GM23338 (cell line): ENCODE data around the gene SCFD2.

Experiments used
- CREB1 ChIP-seq: fragments of 250-450 bp; sonication (Bioruptor Pico); IDR thresholded peaks from 2 replicates; pipeline ENCODE4 v1.5.0; 2020; ENCODE audit warnings: low read depth, mild to moderate bottlenecking, moderate library complexity
- NANOG ChIP-seq: IDR thresholded peaks from 2 replicates; pipeline ENCODE4 v1.6.1; 2016; ENCODE audit warnings: antibody characterized with exemption, borderline replicate concordance
- POLR2AphosphoS5 ChIP-seq: IDR thresholded peaks from 2 replicates; pipeline ENCODE4 v1.6.1; 2016; ENCODE audit warnings: antibody characterized with exemption, low read depth
- TF ChIP-seq, protein P1 (sequence below), 2 experiments: fragments of 200-600 bp in 1 of 2; sonication (generic) in 1 of 2; conservative IDR thresholded peaks; 2 replicates each; pipeline versions ENCODE4 v1.5.1 to v1.6.1; 2016 to 2017; ENCODE audit warnings: antibody characterized with exemption in 2 of 2, low read depth in 2 of 2, mild to moderate bottlenecking in 2 of 2, moderate library complexity in 1 of 2
- TF ChIP-seq, protein P2 (sequence below): IDR thresholded peaks from one replicate; pipeline ENCODE4 v1.6.1; 2018; ENCODE audit warnings: antibody characterized with exemption; ENCODE audit not compliant: unreplicated experiment

DNA sequence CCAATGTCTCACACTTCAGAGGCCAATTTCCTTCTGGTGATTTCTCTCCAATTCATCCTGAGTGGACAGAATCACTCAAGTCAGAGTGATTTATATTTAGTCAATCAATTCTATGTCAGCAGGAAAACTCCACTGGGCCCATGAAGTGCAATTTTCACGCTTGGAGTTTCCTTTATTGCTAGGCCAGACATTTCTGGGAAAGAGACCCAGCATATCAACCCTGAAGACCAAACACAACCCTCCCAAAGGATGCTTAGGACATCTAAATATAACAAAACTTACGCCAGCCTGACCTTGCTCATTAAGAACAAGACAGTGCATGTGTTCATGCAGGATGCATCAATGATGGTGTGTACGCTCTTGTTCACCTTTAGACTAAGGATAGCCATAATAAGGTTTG lies 347.4 kb downstream of the SCFD2 start:
- TF ChIP-seq, protein P1, sequence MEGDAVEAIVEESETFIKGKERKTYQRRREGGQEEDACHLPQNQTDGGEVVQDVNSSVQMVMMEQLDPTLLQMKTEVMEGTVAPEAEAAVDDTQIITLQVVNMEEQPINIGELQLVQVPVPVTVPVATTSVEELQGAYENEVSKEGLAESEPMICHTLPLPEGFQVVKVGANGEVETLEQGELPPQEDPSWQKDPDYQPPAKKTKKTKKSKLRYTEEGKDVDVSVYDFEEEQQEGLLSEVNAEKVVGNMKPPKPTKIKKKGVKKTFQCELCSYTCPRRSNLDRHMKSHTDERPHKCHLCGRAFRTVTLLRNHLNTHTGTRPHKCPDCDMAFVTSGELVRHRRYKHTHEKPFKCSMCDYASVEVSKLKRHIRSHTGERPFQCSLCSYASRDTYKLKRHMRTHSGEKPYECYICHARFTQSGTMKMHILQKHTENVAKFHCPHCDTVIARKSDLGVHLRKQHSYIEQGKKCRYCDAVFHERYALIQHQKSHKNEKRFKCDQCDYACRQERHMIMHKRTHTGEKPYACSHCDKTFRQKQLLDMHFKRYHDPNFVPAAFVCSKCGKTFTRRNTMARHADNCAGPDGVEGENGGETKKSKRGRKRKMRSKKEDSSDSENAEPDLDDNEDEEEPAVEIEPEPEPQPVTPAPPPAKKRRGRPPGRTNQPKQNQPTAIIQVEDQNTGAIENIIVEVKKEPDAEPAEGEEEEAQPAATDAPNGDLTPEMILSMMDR (conservative IDR thresholded peaks at IDR 0.05; ENCODE audit: low read depth in 2 of 2), result no peak
- TF ChIP-seq POLR2AphosphoS5 (no peak), NANOG (no peak), CREB1 (CRISPR knock-in tag) (no peak)
- TF ChIP-seq, protein P2, sequence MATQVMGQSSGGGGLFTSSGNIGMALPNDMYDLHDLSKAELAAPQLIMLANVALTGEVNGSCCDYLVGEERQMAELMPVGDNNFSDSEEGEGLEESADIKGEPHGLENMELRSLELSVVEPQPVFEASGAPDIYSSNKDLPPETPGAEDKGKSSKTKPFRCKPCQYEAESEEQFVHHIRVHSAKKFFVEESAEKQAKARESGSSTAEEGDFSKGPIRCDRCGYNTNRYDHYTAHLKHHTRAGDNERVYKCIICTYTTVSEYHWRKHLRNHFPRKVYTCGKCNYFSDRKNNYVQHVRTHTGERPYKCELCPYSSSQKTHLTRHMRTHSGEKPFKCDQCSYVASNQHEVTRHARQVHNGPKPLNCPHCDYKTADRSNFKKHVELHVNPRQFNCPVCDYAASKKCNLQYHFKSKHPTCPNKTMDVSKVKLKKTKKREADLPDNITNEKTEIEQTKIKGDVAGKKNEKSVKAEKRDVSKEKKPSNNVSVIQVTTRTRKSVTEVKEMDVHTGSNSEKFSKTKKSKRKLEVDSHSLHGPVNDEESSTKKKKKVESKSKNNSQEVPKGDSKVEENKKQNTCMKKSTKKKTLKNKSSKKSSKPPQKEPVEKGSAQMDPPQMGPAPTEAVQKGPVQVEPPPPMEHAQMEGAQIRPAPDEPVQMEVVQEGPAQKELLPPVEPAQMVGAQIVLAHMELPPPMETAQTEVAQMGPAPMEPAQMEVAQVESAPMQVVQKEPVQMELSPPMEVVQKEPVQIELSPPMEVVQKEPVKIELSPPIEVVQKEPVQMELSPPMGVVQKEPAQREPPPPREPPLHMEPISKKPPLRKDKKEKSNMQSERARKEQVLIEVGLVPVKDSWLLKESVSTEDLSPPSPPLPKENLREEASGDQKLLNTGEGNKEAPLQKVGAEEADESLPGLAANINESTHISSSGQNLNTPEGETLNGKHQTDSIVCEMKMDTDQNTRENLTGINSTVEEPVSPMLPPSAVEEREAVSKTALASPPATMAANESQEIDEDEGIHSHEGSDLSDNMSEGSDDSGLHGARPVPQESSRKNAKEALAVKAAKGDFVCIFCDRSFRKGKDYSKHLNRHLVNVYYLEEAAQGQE, result no peak
